ENCODE measurements around the gene PLCB2. TPM values are rescaled to one million over a fixed set of nuclear protein-coding genes. Genes with fewer than 3 reads are reported as not detected.

PLCB2 gene
- total RNA-seq, 1 experiment from 2014 or later, result 7.4 TPM

DNA sequence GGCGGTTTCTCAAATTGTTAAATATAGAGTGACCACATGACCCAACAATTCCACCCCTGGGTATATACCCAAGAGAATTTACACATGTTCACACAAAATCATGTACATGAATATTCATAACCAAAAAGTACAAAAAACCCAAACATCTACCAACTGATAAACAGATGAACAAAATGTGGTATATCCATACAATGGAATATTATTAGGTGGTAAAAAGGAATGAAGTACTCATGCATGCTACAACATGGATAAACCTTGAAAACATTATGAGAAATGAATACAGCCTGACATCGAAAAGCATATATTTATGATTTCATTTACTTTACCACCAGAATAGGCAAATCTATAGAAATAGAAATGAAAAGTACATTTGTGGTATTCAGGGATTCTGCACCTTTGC is 7.4 kb downstream of the PLCB2 start:
- H2BK120ac ChIP-seq (ENCODE audit: low read depth, low read length, poor library complexity, severe bottlenecking), result no peak overlapping the region
- no peak overlapping the region for H3K27ac ChIP-seq (ENCODE audit: insufficient read length, low read depth, low read length)
- DNase-seq, result no peak

More for the DNA sequence above, 7.4 kb downstream of the PLCB2 start:
- Histone ChIP-seq H2AK5ac (ENCODE audit: insufficient read length, low read length) (no peak overlapping the region), H2BK5ac (ENCODE audit: insufficient read length, low read length) (no peak overlapping the region), H3K23me2 (ENCODE audit: insufficient read length, low read depth, low read length, poor library complexity, severe bottlenecking) (no peaks in the 10 kb centered on the region), H3K56ac (ENCODE audit: insufficient read length, low read depth, low read length) (no peak overlapping the region), H2BK12ac (ENCODE audit: insufficient read length, low read depth, low read length) (no peak overlapping the region), H2BK20ac (ENCODE audit: low read depth, low read length, poor library complexity, severe bottlenecking) (no peak overlapping the region), H2AFZ (ENCODE audit: low read length) (no peak overlapping the region), H3K18ac (ENCODE audit: insufficient read length, low read depth, low read length) (no peak overlapping the region), H3K23ac (ENCODE audit: insufficient read length, low read depth, low read length) (no peak overlapping the region), H4K20me1 (ENCODE audit: control insufficient read depth, insufficient read depth, insufficient read length) (no peaks in the 10 kb centered on the region), H3K4me2 (ENCODE audit: insufficient read depth, insufficient read length, low read length) (no peak overlapping the region), H3K9ac (ENCODE audit: extremely low read depth, insufficient read length, low read length) (no peak overlapping the region), H3T11ph (ENCODE audit: low read length) (no peak overlapping the region), H3K79me1 (ENCODE audit: insufficient read depth, low read depth, low read length, poor library complexity, severe bottlenecking) (no peaks in the 10 kb centered on the region), H4K8ac (replicated peaks; ENCODE audit: insufficient read length, low read depth, low read length) (no peak overlapping the region), H4K5ac (ENCODE audit: insufficient read length, low read depth, low read length) (no peak overlapping the region), H3K27me3 (ENCODE audit: insufficient read depth, low read length) (no peaks in the 10 kb centered on the region), H2BK15ac (ENCODE audit: low read depth, low read length) (no peak overlapping the region), H3K4ac (ENCODE audit: low read depth, low read length) (no peak overlapping the region), H4K91ac (ENCODE audit: insufficient read length, low read depth, low read length) (no peak overlapping the region), H3K4me1 (ENCODE audit: insufficient read depth, low read length) (no peaks in the 10 kb centered on the region; the same call in 1 of the 2 replicates), H3K79me2 (ENCODE audit: insufficient read depth, low read length) (no peaks in the 10 kb centered on the region), H3K14ac (ENCODE audit: insufficient read depth, low read length) (no peak overlapping the region), H3K9me3 (ENCODE audit: control insufficient read depth, low read depth, low read length) (no peaks in the 10 kb centered on the region)
- WGBS (ENCODE audit: extremely low coverage, insufficient read length, low lambda C conversion rate), result no CpG with 5 or more reads among the region's 2 CpGs
- H3K36me3 Mint-ChIP-seq (ENCODE audit: insufficient read depth in 1 of 3, low read depth in 3 of 3), result peaks cover 2 to 16% (median 5%) of the 10 kb centered on the region in 3 experiments; a peak in 5 of 7 replicates
- H3K27me3 Mint-ChIP-seq (ENCODE audit: low read depth), result peaks cover 29% of the 10 kb centered on the region
- no peak overlapping the region for H3K27ac Mint-ChIP-seq
- H3K4me3 Mint-ChIP-seq, result no peak overlapping the region
- H3K4me1 Mint-ChIP-seq, result peaks cover 18 to 24% of the 10 kb centered on the region in 2 experiments
- TF ChIP-seq, protein P1, sequence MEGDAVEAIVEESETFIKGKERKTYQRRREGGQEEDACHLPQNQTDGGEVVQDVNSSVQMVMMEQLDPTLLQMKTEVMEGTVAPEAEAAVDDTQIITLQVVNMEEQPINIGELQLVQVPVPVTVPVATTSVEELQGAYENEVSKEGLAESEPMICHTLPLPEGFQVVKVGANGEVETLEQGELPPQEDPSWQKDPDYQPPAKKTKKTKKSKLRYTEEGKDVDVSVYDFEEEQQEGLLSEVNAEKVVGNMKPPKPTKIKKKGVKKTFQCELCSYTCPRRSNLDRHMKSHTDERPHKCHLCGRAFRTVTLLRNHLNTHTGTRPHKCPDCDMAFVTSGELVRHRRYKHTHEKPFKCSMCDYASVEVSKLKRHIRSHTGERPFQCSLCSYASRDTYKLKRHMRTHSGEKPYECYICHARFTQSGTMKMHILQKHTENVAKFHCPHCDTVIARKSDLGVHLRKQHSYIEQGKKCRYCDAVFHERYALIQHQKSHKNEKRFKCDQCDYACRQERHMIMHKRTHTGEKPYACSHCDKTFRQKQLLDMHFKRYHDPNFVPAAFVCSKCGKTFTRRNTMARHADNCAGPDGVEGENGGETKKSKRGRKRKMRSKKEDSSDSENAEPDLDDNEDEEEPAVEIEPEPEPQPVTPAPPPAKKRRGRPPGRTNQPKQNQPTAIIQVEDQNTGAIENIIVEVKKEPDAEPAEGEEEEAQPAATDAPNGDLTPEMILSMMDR (conservative IDR thresholded peaks at IDR 0.05), result no peak
- peaks cover 15% of the 10 kb centered on the region in 2 experiments for H3K9me3 Mint-ChIP-seq

Data from H9 (cell line).